ENCODE data around the gene HLCS. TPM values are rescaled to one million over a fixed set of nuclear protein-coding genes. Genes with fewer than 3 reads are reported as not detected.

Gene HLCS
- total and polyA plus RNA-seq, 2 donors (not counting 3 experiments of a cell fraction or from before 2014, with no cell fraction given): 6.7 to 17.2 TPM

- ChIA-PET CTCF (interaction anchor here (4.9 kb wide), 1 partner anchor 8 kb away, joined by 39 read pairs; no protein-coding TSS in a partner anchor), POLR2A (no interaction called here)
- H3K4me1 ChIP-seq (ENCODE audit: control insufficient read depth, extremely low read depth, insufficient read depth, low read length): peaks cover 9% of the 10 kb centered on the region
- FAIRE-seq (no peak), DNase-seq (ENCODE audit: low read depth, low spot score) (no peak)
- no peaks in the 10 kb centered on the region for H4K20me1 ChIP-seq (replicated peaks; ENCODE audit: control insufficient read depth, extremely low read depth, insufficient read depth, low read length)
- no peak overlapping the region for H3K4me3 ChIP-seq (replicated peaks in 1 of 3; ENCODE audit: insufficient read depth in 1 of 3, low read depth in 1 of 3, low read length in 3 of 3)
- H3K9ac ChIP-seq (replicated peaks; ENCODE audit: extremely low read depth, insufficient read depth, low read length): no peak overlapping the region
- BruUV-seq (replicated peaks): no TSS peak
- TF ChIP-seq MYC (IDR thresholded peaks at IDR 0.05; ENCODE audit: low read depth, low read length) (no peak), JUN (IDR thresholded peaks at IDR 0.05; ENCODE audit: borderline replicate concordance, insufficient read depth, insufficient read length, low read depth) (no peak), EZH2 (IDR thresholded peaks at IDR 0.05; ENCODE audit: borderline replicate concordance, low read depth, low read length, severe bottlenecking) (no peak), CTCF (IDR thresholded peaks at IDR 0.05; ENCODE audit: extremely low read depth in 1 of 2, insufficient read depth in 1 of 2, low read depth in 1 of 2, low read length in 2 of 2) (no peak), POLR2AphosphoS5 (IDR thresholded peaks at IDR 0.05; ENCODE audit: insufficient read depth, low read depth, low read length) (no peak), FOS (IDR thresholded peaks at IDR 0.05; ENCODE audit: borderline replicate concordance, insufficient read depth, low read length) (no peak), POLR2A (IDR thresholded peaks at IDR 0.05; ENCODE audit: low read depth, low read length) (no peak), GATA2 (IDR thresholded peaks at IDR 0.05; ENCODE audit: insufficient read depth, insufficient read length, low read depth, low read length) (no peak)
- TF ChIP-seq, protein P1, sequence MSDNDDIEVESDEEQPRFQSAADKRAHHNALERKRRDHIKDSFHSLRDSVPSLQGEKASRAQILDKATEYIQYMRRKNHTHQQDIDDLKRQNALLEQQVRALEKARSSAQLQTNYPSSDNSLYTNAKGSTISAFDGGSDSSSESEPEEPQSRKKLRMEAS (IDR thresholded peaks at IDR 0.05; ENCODE audit: insufficient read depth, insufficient read length): no peak
- H3K79me2 ChIP-seq (ENCODE audit: control insufficient read depth, insufficient read depth, low read length): no peaks in the 10 kb centered on the region
- intact Hi-C loops (cut with micrococcal nuclease) (no loop called here), dilution Hi-C loops (cut with MboI; ENCODE audit: extremely low pct_ligation_motif_present, low sequenced_read_pairs) (no loop called here)
- H3K27me3 ChIP-seq (ENCODE audit: control insufficient read depth in 2 of 2, insufficient read depth in 2 of 2, low read length in 2 of 2): no peaks in the 10 kb centered on the region
- no peak overlapping the region for H3K27ac ChIP-seq (ENCODE audit: insufficient read depth, low read depth, low read length)
- H3K4me2 ChIP-seq (ENCODE audit: insufficient read depth, low read length): no peak overlapping the region
- H3K9me1 ChIP-seq (replicated peaks; ENCODE audit: control insufficient read depth, extremely low read depth, insufficient read depth, low read length): no peaks in the 10 kb centered on the region
- H3K36me3 ChIP-seq (ENCODE audit: control insufficient read depth in 2 of 2, extremely low read depth in 1 of 2, insufficient read depth in 2 of 2, low read length in 2 of 2): no peaks in the 10 kb centered on the region
- no peak overlapping the region for H2AFZ ChIP-seq (ENCODE audit: low read depth, low read length)
- H3K9me3 ChIP-seq (replicated peaks; ENCODE audit: control insufficient read depth, insufficient read depth, low read length): no peaks in the 10 kb centered on the region
Measured at GRCh38 chr21:36968414-36968813, 1.9 kb upstream of the HLCS start.

Measured in endothelial cell of umbilical vein (primary cell).